GM12892 (cell line): Measurements from ENCODE around the gene TEX48.

ENCODE experiments used
- DNase-seq: peaks from one replicate; pipeline ENCODE4 v3.0.0; 2011; ENCODE audit not compliant: insufficient read length
- FAIRE-seq: peaks from 2 replicates; lab custom pipeline; 2011; peaks lifted over from hg19 to GRCh38; lab: Jason Lieb, UNC
- POLR2A ChIP-seq: IDR thresholded peaks from 2 replicates; pipeline ENCODE4 v1.6.1; 2011; ENCODE audit warnings: low read depth, low read length, control low read depth
- POLR2AphosphoS5 ChIP-seq: IDR thresholded peaks from 2 replicates; pipeline ENCODE4 v1.6.1; 2011; ENCODE audit warnings: low read depth, low read length, control low read depth
- TAF1 ChIP-seq: IDR thresholded peaks from 2 replicates; pipeline ENCODE4 v1.6.1; 2011; ENCODE audit warnings: low read depth, mild to moderate bottlenecking, control low read depth, low read length, borderline replicate concordance

The TEX48 gene

DNA sequence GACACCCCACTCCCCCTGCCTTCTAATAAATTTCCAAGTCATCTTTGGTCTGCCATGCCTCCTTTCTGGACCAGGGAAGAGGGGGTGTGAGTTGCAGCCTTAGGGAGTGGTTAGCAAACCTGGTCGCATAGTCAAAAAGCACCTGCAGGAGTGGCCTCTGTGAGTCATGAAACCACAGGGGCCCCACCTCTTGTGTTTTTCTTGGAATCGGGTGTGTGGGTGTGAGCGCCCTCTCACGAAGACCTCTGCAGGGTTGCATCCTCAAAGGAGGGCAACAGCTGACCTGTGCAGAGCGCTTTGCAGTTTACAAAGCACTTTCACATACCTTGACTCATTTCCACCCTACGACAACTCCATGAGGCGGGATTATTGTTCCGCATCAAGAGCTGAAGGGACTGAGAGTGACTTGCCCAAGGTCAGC lies 36.8 kb upstream of the TEX48 start:
- TF ChIP-seq POLR2A (no peak), TAF1 (no peak), POLR2AphosphoS5 (no peak)
- DNase-seq (no peak), FAIRE-seq (peak; percentile 90)

DNA sequence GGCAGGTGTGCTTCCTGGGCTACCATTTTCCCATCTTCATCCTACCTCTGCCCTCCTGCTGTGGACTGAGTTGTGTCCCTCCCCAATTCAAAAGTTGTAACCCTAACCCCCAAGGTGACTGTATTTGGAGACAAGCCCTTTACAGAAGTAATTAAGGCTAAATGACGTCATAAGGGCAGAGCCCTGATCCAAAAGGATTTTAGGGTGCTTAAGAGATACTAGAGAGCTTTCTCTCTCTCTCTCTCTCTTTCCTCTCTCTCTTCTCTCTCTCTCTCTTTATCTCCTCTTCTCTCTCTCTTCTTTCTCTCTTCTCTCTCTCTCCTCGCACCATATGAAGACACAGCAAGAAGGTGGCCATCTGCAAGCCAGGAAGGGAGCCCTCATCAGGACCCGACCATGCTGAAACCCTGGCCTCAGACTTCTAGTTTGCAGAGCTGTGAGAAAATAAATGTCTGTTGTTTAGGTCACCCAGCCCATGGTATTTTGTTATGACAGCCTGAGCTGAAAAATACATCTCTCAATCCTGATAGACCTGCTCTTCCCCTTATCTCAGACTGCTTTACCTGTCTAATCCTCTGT lies 36.0 kb upstream of the TEX48 start:
- DNase-seq (no peak), FAIRE-seq (no peak)
- TF ChIP-seq POLR2A (no peak), POLR2AphosphoS5 (no peak), TAF1 (no peak)

DNA sequence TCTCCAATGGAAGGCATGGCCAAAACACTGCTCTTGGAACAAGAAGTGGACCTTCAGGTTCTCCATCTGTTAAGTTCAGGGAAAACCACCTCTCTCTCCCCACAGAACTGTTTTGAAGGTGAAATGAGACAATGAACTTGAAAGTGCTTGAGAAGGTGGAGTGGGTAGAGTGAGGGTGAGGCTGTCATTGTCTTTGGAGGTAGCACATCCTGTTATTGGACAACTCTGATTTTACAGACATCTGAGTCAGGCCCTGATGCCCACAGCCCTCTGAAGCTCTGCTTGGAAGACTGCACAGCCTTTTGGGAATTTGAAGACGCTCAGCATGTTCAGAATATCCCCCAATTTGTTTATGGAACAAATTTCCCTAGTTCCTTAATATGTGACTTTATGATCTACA lies 27.6 kb upstream of the TEX48 start:
- TF ChIP-seq POLR2AphosphoS5 = no peak
- FAIRE-seq (no peak), DNase-seq (no peak)

DNA sequence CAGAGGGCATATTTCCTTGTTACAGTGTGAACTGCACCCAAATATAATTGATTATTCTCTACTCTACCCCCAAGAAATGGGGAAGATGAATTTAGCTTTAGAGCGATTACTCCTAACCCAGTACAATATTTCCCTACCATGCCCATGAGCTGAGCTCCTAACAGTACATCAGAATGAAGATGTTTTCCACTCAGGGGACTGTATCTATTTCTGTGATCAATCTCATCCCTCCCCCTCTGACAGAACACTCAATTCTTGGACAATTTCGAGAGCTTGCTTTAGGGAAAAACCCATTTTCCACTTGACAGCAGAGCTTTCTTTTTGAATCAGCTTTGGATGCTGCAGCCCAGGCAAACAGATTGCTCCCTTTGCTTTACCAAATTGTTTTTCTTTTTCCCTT lies 24.7 kb upstream of the TEX48 start:
- no peak for FAIRE-seq

DNA sequence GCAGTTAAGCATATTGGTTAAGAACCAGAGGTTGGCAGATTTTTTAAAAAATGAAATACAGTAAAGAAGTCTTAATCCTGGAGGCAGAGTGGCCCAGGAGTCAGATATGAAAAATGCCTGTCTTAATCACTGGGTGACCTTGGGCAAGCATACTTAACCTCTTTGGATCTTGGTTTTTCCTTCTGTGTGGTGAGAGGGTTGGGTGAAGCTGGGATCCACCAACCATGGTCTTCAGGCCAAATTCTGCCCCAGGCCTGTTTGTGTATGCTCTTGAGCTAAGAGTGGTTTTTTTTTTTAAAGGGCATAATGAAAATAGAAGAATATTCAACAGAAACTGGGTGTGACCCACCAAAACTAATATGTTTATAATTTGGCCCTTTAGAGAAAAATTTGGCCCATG lies 20.0 kb upstream of the TEX48 start:
- DNase-seq (no peak), FAIRE-seq (no peak)
- no peak for TF ChIP-seq POLR2AphosphoS5

More for the DNA sequence above, 24.7 kb upstream of the TEX48 start:
- TF ChIP-seq POLR2AphosphoS5 (no peak), POLR2A (no peak), TAF1 (no peak)
- DNase-seq = no peak

DNA sequence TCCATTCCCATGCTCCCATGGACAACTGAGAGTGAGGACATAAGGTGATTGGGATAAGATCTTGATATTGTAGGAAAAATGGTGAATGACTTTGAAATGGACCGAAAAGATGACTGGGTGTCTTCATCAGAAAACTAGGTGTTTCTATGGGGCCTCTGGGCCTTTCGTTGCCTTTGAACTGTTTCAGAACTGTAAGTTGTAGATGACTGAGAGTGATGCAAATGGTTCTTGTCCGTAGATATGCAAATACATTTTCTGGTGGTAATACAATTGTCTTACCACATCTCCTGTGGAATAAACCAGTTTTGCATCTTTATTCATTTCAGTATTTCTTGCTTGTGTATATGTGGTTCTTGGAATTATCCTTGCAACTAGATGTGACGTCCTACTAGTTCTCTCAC lies 16.0 kb upstream of the TEX48 start:
- no peak for DNase-seq
- peak; percentile 77 for FAIRE-seq
- no peak for TF ChIP-seq TAF1
- TF ChIP-seq POLR2A = no peak
- TF ChIP-seq POLR2AphosphoS5 = no peak

DNA sequence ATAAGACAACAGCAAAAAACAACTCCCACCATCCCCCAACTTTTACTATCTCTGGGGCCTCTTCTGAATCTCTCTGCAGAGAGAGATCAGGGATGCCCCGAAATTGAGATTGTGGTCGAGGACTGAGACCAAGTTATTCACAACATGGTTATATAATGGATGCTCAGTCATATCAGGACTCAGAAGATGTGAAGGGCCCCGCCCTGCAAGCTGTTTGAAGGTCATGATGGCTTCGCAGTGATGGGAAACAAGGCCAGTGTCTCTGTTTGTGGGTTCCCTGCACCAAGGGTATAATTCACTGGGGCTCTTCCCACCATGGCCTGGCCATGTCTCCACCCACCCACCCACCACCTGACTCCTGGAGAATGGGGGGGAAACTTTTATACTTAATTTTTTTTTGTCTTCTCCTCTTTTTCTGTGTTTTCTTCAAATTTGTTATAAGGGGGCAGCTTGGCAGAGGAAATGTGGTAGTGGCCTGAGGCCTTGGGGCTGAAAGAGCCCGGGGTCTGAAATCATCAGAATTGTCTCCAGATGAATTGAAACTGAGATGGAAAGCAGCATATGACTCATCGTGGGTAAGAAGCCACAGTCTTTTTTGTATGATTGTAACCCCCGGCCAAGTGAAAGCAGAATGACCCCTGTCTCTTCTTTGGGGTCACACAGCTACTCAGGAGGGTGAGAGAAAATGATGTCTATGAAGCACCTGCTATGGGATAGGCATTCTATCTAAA lies 15.0 kb upstream of the TEX48 start:
- DNase-seq (peak; percentile 32), FAIRE-seq (peak; percentile 89)
- TF ChIP-seq POLR2AphosphoS5 (peak; percentile 40; the same call in 1 of the 2 replicates), POLR2A (no peak)

DNA sequence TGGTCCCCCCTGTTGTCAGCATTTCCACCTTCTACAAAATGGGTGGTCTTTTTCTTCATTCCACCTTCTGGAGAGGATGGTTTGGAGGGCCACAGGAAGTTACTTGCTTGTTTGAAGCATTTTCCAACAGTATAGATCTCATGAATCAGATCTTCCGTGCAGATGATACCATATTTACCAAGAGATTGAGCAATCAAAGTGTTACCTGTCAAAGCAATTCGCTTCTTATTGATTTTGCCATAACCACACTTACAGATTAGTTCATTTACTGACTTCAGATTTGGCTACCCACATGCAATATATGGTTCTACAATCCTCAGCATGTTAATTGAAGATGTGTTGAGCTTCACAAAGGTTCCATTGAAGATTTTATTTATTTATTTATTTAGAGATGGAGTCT lies 14.0 kb upstream of the TEX48 start:
- no peak for DNase-seq
- no peak for TF ChIP-seq TAF1
- TF ChIP-seq POLR2A = no peak
- TF ChIP-seq POLR2AphosphoS5 = no peak
- no peak for FAIRE-seq

DNA sequence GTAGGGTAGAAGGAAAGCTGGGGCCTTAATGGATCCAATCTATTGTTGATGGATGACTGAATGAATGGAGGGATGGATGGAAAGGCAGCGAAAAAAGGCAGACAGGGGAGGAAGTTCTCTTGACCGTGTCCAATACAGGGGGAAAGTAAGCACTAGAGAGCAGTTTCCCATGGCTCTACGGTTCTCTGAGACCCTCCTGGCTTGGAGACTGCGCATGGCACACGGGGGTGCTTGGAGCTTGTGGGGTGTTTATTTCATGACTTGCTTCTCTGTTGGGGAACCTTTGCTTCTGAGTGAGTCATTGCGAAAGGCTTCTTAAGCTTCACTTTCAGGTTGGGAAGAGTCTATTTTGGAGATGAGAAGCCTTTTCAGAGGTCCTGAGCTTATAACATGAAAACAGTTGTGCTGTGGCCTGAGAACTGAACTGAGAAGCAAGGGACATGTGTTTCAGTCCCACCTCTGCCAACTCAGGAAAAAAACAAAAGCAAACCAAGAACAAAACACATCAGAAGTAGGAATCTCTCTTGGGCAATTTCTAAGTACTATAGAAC lies 12.8 kb upstream of the TEX48 start:
- FAIRE-seq (peak; percentile 65), DNase-seq (no peak)
- TF ChIP-seq POLR2AphosphoS5 (peak; percentile 43; the same call in 1 of the 2 replicates), TAF1 (no peak), POLR2A (no peak)

DNA sequence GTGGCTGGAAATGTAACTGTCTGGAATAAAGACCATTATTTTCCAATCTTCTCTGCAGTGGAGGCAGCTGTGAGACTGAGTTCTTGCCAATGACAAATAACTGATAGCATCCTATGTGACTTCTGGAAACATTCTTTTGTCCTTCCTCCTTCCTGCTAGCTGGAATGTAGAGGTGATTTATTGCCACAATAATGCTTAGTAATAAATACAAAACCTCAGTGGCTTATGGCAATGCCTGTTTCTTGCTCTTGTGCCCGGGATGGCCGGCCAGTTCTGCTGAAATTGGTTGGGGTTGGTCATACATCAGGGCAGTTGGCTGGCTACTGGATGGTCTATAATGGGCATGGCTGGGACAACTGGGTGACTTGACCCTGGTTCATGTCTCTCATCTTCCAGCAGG lies 12.2 kb upstream of the TEX48 start:
- FAIRE-seq (no peak), DNase-seq (no peak)
- TF ChIP-seq POLR2A (no peak), TAF1 (no peak), POLR2AphosphoS5 (no peak)

DNA sequence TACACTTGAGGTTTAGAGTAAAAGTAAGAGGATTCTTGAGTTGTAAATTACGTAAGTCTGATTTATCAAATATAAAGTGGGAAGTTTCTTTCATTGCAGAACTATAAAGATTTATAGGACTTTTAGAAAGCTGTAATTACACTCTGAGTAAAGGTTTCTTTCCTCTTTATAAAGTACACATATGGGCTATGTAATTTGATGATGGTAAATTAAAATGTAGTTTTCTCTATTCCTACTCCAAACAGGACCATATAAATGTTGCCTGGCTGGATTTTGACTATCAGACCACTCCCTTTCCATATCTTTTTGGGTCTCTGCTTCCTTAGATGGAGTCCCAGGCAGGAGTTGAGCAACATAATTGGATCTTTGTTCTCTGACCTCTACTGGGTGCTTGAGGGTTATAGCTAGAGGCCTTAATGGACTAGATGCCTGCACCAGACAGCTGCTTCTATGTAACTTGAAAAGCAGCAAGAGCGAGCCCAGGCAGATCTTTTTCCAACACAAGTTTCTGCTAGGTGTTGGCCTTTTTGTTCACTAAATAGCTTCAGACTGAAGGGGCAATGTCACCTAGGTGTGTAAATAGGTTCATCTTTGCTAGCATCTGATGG lies 11.4 kb upstream of the TEX48 start:
- FAIRE-seq = no peak

DNA sequence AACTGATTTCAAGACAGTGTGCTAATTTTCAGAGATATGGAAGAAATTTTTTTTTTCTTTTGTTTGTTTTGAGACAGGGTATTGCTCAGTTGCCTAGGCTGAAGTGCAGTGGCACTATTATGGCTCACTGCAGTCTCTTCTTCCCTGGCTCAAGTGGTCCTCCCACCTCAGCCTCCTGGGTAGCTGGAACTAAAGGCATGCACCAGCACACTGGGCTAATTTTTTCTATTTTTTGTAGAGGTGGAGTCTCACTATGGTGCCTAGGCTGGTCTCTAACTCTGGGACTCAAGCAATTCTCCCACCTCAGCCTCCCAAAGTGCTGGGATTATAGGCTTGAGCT lies 9.9 kb upstream of the TEX48 start:
- no peak for DNase-seq
- TF ChIP-seq POLR2AphosphoS5 (no peak), POLR2A (no peak), TAF1 (no peak)
- no peak for FAIRE-seq

More for the DNA sequence above, 11.4 kb upstream of the TEX48 start:
- no peak for DNase-seq
- no peak for TF ChIP-seq TAF1
- no peak for TF ChIP-seq POLR2A
- TF ChIP-seq POLR2AphosphoS5 = no peak
